Midbrain (tissue), 1 donor: Measurements from ENCODE around the gene TFEB.

Source experiments
- DNase-seq: peaks from one replicate; lab custom pipeline; 2025; lab: John Stamatoyannopoulos, UW

Gene TFEB

DNA sequence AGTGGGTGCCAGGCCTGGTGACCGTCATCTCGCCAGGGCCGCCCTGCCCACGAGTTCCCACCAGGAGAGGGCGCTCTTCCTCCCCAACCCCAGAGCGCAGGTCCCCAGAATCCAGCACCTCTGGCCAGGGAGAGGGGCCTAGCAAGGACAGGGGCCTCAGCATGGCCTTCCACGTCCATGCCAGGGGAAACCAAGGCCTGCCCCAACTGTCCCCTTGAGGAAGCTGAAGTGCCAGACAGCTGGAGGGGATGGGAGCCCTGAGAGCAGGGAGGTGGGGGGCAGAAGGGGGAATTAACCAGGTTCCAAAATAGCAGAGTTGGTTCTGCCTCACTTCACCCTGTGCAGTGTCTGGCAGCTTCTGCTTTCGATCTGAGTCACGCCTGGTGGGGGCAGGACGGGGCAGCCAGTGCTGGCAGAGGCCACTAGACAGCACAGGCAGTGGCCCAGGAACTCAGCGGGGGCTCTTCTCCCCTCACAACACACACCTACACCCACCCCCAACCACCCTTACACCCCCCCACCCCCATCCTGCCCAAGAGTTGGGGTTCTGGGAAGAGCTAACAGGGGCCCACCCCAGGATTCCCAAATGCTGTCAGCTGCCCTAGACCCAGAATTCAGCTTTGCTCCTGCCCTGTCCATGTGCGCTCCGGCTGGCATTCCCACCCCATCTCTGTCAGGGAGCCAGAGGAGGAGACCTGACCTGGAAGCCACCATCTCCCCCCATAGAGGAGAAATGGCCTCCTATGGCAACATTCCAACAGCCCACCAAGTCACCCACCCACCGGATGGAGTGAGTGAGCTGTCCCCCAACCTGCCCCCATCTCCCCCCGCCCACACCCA is 29.2 kb downstream of the TFEB start:
- DNase-seq = peak; percentile 86

DNA sequence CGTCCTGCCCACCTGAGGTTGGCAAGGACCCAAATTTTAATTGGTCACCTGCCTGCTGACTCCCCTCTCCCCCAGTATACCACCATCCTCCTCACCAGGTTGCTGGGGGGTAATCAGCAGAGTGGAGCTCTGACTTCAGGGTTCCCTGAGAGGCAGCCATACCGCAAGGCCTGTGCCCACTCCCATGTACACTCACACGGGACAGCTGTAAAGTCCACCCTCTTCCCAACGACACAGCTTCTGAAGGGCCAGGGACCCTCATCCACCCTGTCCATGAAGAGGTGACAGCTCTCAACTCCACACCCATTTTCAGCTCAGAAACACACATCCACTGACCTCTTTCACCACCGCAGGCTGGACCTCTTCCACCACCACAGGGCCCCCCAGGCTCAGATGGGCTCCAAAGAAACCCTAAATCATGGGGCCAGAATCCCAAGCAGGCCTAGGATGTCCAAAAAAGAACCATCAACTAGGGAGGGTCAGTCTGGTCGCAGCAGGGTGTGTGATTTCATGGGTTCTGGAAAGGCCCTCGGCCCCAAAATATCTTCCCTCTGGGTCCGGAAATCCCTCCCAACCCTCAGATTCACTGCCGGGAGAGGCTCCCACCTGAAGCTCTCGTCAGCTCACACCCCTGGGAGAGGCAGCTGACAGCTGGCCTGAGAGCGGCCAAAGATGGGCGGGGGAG is 30.0 kb downstream of the TFEB start:
- DNase-seq = no peak

DNA sequence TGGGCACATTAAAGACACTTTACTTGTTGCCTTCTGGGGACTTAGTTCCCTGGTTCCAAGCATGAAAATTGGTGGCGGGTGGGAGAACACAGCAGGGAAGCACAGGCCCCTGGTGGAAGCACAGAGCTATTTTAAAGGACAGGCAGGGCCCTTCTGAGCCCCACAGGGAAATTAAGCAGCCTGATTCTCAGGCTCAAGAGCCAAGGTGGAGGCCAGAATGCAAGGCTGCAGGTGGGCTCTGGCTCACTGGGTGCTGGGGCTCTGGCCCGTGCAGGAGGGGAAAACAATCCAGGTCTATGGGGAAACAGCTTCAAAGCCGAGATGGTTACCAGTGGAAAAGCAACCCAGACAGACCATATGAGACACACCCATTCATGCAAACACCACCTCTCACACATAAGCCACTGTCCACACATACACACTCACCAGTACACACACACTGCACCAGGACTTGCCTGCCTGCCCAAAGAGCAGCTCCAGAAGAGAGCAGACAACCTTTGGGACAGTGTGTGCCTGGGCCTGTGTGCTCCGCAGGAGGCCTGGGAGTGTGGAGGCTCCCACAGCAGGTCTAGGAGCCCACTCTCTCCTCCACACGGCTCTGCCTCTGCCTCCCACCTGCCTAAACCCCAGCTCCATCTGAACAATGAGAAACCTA is 30.6 kb downstream of the TFEB start:
- no peak for DNase-seq

DNA sequence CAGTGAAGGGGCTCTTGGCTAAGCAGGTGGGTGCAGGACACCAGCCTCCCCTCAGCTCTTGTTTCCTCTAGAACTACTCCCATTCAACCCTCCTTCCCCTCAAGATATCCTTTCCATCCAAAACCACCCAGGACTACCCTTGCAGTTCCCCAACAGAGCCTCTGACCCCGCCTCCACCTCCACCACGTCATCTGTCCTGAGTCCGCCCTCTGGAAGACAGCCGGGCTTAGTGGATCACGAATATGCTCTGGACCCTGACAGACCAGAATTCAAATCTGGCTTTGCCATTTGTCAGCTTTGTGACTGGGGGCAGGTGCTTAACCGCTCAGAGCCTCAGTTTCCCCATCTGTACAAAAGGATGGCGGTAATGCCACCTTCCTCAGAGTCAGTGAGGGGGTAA is 31.4 kb downstream of the TFEB start:
- no peak for DNase-seq

DNA sequence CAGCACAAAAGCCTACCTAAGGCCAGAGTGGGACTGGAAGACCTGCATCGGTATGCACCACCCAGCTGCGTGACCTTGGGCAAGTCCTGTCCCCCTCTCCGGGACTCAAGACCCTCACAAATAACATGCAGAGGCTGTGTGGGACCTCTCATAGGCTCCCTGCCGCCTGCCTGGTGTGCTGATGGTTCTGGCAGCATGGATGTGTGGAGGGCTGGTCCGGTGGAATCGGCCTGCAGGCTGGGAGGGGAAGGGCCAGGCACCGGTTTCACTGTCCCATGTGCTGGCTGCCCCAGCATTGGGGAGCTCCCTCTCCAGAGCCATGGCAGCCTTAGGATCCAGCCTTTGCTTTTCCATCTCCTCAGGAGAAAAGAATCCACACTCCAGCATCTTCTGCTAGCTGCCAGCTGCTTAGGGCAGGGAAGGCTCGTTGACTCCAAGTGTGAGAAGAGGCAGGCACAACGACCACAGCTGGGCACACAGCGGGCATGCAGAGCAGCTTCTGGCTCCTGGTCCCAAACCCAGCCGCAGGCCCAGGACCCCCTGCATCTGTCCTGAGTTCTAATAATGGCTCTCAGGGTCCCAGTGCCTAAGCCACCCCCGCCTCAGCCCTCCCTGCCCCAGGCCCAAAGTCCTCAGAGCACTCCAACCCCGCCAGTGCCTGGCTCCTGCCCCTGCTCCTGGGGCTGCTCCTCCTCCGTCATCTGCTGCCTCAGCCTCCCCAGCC is 32.5 kb downstream of the TFEB start:
- DNase-seq = no peak

DNA sequence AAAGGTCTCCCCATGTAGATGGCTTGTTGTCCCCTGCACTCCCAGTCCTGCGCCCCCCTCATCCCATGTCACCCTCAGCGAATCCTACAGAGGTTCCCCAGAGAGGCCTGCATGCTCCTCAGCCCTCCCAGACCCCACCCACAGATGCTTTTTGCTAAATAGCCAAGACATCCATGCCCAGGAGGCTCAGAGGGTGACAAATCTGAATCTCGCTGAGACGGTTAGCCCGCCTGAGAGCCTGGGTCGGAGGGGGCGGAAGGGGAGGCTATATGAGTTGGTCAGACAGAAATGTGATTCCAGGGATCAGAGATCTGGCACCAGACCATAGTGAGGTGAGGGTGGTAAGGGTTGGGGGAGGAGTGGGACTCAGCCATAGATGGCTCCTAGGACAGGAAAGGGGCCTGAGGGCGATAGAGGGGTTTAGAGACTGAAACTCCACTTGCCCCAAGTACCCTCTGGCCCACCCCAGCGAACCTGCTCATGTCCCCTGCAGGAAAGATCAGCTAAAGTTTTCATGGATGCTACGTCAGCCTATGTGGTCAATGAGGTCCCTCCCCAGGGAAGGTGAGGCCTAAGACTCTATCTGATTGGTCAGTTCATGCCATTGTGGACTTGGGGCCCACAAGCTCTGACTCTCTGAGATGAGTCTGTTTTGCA is 33.2 kb downstream of the TFEB start:
- no peak for DNase-seq

DNA sequence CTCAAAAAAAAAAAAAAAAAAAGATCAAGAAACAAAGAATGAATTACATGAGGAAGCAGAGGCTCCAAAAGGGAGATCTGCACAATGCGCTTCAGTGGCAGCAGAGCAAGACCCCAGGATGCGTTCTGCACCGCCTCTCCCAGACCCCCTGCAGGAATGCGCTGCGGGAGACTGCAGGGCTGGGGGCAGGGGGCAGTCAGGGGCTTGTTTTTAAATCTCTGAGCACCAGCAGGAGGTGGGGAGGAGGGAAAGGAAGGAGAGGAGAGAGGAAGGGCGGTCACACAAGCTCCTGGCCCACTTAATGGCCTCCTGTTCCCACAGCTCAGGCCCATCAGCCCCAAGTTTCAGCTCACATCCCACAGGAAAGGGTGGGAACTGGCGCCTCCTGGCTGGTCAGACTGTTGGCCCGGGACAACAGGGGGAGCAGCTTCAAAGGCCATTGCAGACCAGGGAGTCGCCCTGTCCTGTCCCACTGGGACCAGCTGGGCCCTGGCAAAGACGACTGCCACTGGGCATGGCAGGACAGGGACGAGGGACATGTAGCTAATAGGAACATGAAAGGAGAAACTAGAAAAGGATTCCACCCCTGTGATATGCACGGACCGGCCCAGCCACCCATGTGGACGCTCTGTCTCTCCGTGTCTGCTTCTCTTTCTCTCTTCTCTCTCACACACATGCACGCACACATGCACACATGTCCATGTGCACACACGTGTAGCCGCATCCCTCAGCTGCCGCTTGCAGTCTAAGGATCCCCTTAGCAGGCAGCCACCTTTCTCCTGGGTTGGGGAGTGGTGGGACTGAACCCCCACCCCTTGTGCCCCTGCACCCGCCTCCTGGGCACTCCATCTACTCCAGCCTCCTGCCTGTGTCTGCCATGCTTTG is 34.7 kb downstream of the TFEB start:
- peak; percentile 37 for DNase-seq

DNA sequence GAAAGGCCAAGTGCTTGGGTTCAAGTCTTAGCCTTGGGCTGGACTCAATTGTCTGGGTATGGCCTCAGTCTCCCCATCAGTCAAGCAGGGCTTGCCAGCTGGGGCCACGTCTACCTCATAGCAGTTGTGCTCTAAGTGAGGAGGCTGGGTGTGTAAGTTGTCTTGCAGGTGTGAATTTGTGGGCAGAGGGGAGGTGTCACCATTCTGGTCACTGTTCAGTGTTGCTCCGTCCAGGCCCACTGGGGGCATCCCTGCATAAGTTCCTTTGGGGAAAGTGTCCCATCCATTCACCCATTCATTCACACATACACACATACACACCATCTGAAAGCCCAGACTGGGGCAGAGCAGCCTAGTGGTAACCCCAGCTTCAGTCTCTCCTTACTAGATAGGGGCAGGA is 36.3 kb downstream of the TFEB start:
- DNase-seq = no peak

DNA sequence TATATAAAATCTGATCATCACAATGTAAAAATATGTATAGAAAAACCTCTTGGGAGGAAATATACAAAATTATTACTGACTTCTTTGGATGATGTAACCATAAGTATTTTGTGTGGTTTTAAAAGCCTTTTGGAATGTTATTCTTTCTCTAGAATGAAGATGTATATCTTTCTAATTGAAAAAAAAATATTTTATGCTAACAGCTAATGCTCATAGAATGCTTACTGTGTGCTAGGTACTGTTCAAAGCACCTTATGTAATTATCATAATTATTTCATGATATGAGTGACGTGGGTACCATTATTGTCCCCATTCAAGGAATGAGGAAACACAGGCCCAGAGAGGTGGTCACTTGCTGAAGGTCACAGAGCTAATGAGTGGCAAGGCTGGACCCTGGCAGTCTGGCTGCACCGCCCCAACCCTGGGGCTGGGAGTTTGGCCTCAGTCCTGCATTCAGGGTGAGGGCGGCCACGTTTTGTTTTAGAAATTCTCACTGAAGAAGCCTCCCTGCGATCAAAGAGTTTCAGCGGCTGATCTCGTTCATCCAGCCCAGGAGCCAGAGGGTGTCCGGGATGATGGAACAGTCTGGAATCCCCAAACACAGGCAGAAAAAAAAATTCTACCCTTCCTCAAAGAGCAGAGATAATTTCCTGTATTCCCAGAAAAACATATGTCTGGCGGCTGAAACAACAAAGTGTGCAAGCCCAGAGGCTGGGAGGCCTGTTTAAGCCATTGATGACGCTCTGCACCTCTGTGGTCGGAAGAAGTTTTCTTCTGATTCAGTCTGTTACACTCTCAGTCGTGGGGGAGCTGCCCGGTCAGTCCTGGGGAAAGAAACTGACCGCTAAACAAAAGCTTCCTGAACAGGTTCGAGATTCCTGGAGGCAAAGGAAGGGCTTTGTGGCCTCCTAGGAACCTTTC is 37.3 kb downstream of the TFEB start:
- DNase-seq = no peak

DNA sequence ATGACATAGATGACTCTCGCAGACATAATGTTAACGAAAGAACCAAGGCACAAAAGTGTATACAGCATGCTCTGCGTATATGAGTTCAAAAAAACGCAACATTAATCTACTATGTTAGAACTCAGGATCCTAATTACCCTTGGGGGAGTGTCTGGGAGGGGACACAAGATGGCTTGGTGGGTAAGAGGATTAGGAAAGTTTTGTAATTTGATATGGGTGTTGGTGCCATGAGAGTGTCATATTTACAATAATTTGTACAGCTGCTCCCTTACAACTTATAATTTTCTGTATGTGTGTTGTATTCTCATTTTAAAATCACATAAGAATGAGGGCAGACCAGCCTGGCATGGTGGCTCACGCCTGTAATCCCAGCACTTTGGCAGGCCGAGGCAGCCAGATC is 38.6 kb downstream of the TFEB start:
- DNase-seq = no peak

DNA sequence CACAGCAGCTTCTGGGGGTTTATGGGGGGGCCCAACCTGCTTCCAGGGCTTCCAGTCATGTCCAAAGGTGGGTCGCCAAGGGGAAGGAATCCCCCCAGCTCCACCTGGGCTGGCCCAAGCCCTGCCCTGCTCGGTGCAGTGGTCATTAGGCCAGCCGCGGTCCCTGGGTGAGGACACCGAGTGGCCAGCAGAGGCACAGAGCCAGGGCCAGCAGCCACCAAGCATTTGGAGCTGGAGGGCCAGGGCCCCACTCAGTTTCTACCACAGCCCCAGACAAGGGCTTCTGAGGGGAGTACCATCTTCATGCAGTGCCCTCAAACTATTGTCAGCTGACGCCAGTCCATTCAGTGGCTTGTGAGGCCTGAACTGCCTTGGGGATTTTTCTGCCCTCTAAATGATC is 39.6 kb downstream of the TFEB start:
- DNase-seq = no peak

DNA sequence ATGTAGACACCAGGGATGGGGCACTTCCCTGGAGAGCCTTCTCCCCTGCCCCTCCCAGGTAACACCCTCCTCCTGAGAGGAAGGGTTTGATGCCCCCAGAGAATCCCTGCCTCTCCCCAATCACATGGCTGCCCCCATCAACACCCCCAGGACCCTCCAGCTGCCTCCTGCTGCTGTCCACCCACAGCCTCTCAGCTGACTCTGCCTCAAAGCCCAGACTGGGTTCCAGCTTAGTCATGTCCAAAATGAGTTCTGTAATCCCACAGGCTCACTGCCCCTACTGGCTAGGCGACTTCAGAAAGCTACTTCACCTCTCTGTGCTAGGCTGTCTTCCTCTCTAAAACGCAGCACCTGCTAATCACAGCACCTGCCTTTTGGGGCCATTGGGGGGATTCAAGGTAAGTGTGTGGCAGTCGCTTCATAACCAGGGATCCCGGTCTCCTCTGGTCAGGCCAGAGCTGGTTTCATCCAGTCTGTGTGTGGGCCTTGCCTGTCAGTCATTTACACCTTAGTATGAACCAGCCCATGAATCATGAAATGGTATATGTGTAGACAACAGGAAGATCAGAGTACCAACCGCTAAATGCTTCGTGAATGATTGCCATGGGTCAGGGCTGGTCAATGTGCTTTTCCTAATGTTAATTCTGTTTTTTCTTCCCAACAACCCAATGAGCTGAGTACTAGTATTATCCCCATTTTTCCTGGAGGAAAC is 40.4 kb downstream of the TFEB start:
- DNase-seq = no peak

DNA sequence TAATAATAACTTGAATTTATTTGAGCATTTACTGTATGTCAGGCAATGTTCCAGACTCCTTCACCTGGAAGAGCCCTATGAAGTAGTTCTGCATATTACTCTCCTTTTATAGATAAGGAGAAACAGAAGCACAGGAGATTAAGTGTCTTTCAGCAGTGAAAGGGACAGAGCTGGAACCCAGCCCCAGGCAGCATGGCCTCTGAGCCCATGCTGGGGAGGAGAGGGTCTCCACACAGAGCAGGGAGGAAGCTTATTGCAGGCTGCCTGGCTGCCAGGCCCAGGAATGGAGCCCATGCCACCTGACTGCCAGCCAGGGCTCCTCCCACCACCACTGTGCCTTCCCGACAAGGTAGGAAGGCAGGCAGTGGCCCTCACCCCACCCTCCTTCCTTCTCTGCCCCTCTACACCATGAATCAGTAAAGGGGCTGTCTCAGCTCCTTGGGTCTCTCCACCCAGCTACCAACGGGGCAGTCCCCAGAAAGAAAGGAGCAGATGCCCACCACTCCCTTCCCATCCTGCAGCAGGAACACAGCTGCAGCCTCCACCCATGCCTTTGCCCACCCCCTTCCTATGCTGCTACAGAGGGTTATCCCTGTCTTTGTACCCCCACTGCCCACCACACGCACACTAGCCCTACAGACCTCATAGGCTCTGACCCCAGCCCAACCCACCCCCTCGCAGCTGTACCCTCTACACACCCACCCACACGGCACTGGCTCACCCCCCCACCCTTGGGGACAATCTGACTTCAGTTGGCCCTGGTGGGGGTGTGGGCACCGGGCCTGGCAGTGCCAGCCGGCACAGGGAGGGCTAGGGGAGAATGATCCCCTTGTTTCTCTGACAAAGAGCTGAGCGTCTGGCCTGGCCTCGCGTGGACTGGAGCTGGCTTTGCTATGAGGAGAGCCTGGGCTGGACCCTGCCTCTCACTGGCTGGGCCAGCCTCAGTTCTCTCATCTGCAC is 41.8 kb downstream of the TFEB start:
- peak; percentile 92 for DNase-seq

DNA sequence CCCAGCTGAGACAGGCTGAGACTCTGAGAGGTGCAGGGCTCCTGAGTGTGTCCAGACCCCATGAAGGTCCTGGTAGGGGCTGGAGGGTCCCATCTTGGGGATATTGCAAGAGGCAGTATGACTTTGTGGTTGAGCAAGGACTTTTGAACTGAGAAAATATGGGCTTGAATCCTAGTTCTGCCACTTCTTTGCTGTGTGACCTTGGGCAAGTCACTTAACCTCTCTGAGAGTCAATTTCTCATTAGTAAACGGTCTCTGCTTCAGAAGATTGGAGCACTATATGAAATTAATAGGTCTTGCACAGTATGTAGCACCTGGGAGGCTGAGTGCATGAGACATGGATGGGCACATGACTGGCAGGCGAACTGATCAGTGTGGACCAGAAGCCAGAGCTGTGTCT is 42.7 kb downstream of the TFEB start:
- DNase-seq = no peak

DNA sequence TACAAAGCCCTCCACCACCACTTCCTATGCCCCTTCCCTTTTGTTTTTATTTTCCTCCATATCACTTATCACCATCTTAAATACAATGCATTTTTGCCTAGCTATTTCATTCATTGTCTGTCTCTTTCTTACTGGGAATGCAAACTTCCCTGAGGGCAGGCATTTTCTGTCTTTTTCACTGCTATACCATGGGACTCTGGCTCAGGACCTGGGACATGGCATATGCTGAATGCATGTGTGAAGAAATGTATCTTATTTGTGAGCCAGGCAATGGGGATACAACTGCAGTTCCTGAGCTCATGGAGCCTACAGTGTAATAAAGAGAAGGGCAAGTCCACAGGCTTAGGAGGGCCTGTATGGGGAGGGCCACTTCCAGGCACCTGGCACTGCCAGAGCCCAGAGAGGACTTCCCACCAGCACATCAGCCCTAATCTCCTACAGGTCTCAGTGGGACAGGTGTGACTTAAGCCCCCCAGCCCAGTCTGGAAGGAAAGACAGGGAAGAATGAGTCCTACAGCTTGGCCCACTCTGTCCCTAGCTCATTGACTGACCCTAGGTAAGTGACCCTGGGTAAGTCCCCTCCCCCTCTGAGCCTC is 43.2 kb downstream of the TFEB start:
- DNase-seq = no peak

DNA sequence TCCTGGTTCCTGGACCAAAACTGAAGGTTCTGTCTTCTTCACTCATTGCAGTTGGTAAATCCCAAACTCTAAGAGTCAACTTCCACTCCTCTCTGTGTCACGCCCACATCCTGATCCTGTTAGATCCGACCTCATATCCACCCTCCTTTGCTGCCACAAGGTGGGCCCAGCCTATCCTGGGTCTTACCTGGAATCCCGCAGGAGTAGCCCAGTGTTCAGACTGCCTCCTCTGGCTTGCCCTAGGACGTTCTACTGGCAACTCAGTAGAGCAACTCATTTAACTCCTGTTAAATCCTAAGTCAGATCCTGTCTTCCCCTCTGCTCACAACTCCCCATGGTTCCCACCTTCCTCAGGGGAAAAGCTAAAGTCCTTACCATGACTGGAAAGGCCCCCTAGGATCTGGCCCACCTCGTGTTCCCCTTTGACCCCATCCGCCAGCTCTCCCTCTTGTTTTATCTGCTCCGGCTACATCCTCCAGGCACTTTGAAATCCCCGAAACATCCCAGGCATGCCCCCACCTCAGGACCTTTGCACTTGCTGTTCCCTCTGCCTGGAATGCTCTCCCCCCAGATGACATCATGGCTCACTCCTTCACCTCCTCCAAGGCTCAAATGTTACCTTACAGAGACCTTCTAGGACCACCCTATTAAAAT is 43.9 kb downstream of the TFEB start:
- no peak for DNase-seq
